ENCODE results near the gene ATAD3C. TPM values are rescaled to one million over a fixed set of nuclear protein-coding genes. Genes with fewer than 3 reads are reported as not detected.
"Not testable (repeated sequence)": the region's sequence is repeated elsewhere in the genome, so short reads cannot be mapped to it uniquely, and the experiment has no call there.

The ATAD3C gene
- total and polyA plus RNA-seq, 2 experiments from 2014 or later = 0.51 TPM; not detected in 1

- no peak overlapping the region for H3K4me2 ChIP-seq (ENCODE audit: unreplicated experiment)
- no peak overlapping the region for H3K4me3 ChIP-seq
- H2AFZ ChIP-seq = no peak overlapping the region
- no peaks in the 10 kb centered on the region for H3K9me3 ChIP-seq (ENCODE audit: low read depth)
- H3F3A ChIP-seq (ENCODE audit: insufficient read depth) = peaks cover 4% of the 10 kb centered on the region
- H3K4me1 ChIP-seq (ENCODE audit: insufficient read depth) = peaks cover 11% of the 10 kb centered on the region
- in situ Hi-C loops (cut with MboI) = no loop called here
- peaks cover 29% of the 10 kb centered on the region for H3K79me2 ChIP-seq (ENCODE audit: insufficient read depth)
- WGBS, 2 experiments (ENCODE audit: low coverage in 1 of 2, low lambda C conversion rate in 2 of 2, missing lambda C conversion rate in 2 of 2) = 96 to 98% methylated on average over 13 of the region's 13 CpGs
- DNase-seq = no peak
- 0 out of 2 replicates have a peak, but pooled peaks cover 3% of the 10 kb centered on the region for H4K20me1 ChIP-seq (ENCODE audit: insufficient read depth)
- H3K36me3 ChIP-seq (ENCODE audit: low read depth) = no peaks in the 10 kb centered on the region
- TF ChIP-seq EZH2phosphoT487 (IDR thresholded peaks at IDR 0.05; ENCODE audit: insufficient read depth, low read depth) = no peak
- no peaks in the 10 kb centered on the region for H3K27me3 ChIP-seq (replicated peaks; ENCODE audit: insufficient read depth)
- no peak overlapping the region for H3K27ac ChIP-seq
- H3K9ac ChIP-seq = no peak overlapping the region
- H3K9me2 ChIP-seq (ENCODE audit: insufficient read depth) = no peaks in the 10 kb centered on the region
Observed at GRCh38 chr1:1411626-1412025, 37.9 kb upstream of the ATAD3C start.

- H3F3A ChIP-seq (ENCODE audit: insufficient read depth); H3K9ac ChIP-seq; H3K4me3 ChIP-seq; H3K27me3 ChIP-seq (replicated peaks; ENCODE audit: insufficient read depth); H3K4me2 ChIP-seq (ENCODE audit: unreplicated experiment); H3K36me3 ChIP-seq (ENCODE audit: low read depth); DNase-seq; H2AFZ ChIP-seq; H4K20me1 ChIP-seq (ENCODE audit: insufficient read depth); H3K9me2 ChIP-seq (ENCODE audit: insufficient read depth); in situ Hi-C loops (cut with MboI); H3K27ac ChIP-seq; H3K9me3 ChIP-seq (ENCODE audit: low read depth): not testable (repeated sequence)
- peaks cover 11% of the 10 kb centered on the region for H3K4me1 ChIP-seq (ENCODE audit: insufficient read depth)
- 29 to 30% methylated on average over 11 of the region's 11 CpGs for WGBS, 2 experiments (ENCODE audit: low coverage in 1 of 2, low lambda C conversion rate in 2 of 2, missing lambda C conversion rate in 2 of 2)
- H3K79me2 ChIP-seq (ENCODE audit: insufficient read depth) = peaks cover 22% of the 10 kb centered on the region
Observed at GRCh38 chr1:1412311-1412902, 37.1 kb upstream of the ATAD3C start.

DNA sequence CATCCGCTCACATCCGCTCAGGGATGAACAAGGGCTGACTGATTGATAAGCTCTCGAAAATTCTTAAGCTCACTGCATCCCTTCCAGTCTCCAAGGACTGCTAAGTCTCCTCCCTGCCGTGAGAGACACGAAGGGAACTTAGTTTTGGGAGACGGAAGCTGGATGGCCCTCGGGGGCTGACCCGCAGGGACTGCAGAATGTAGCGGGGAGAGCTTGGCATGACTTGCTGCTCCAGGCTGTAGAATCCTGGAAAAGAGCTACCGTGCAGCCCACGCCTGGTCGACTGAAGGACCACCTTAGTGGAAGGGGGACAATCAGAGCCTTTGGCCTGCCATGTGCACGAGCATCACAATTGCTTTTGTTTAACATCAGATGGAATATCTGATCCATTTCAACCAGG, 33.7 kb upstream of the ATAD3C start:
- no peak overlapping the region for H3K4me3 ChIP-seq
- no peak overlapping the region for H3K4me2 ChIP-seq (ENCODE audit: unreplicated experiment)
- no peaks in the 10 kb centered on the region for H3F3A ChIP-seq (ENCODE audit: insufficient read depth)
- no peaks in the 10 kb centered on the region for H3K79me2 ChIP-seq (ENCODE audit: insufficient read depth)
- H3K9ac ChIP-seq = no peak overlapping the region
- H3K36me3 ChIP-seq (ENCODE audit: low read depth) = no peaks in the 10 kb centered on the region
- H4K20me1 ChIP-seq (ENCODE audit: insufficient read depth) = no peaks in the 10 kb centered on the region
- no peaks in the 10 kb centered on the region for H3K27me3 ChIP-seq (replicated peaks; ENCODE audit: insufficient read depth)
- H3K9me3 ChIP-seq (ENCODE audit: low read depth) = no peaks in the 10 kb centered on the region
- no peak overlapping the region for H3K27ac ChIP-seq
- no peak for DNase-seq
- in situ Hi-C loops (cut with MboI) = no loop called here
- 78 to 82% methylated on average over 13 of the region's 13 CpGs for WGBS, 2 experiments (ENCODE audit: low coverage in 1 of 2, low lambda C conversion rate in 2 of 2, missing lambda C conversion rate in 2 of 2)
- H2AFZ ChIP-seq = no peak overlapping the region
- TF ChIP-seq EZH2phosphoT487 (IDR thresholded peaks at IDR 0.05; ENCODE audit: insufficient read depth, low read depth) = no peak
- TF ChIP-seq EZH2 (IDR thresholded peaks at IDR 0.05; ENCODE audit: insufficient read depth, poor library complexity, severe bottlenecking) = no peak
- H3K9me2 ChIP-seq (ENCODE audit: insufficient read depth) = no peaks in the 10 kb centered on the region
- H3K4me1 ChIP-seq (ENCODE audit: insufficient read depth) = no peaks in the 10 kb centered on the region

DNA sequence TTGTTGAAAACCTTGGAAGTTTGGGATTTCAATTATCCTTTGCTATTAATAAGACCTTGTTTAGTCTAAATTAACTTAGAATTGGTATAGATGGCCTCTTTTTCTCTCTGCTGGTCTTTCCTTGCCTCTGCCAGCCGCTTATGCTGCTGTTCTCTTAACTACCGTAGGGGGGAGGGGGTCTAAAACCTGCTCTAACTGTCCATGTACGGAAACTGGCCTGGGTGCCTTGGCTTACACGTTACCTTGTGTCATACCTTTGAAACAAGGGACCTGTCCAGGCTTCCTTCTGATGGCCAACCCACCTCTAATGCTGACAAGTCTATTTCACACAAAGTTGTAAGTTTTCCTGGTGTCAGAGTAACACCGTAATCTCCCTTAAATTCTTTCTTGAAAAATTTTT, 32.1 kb upstream of the ATAD3C start:
- H2AFZ ChIP-seq; H3K27me3 ChIP-seq (replicated peaks; ENCODE audit: insufficient read depth); H3F3A ChIP-seq (ENCODE audit: insufficient read depth); H3K36me3 ChIP-seq (ENCODE audit: low read depth); DNase-seq; H3K9me2 ChIP-seq (ENCODE audit: insufficient read depth); in situ Hi-C loops (cut with MboI); H3K4me2 ChIP-seq (ENCODE audit: unreplicated experiment); H3K79me2 ChIP-seq (ENCODE audit: insufficient read depth); H3K9ac ChIP-seq; H3K4me1 ChIP-seq (ENCODE audit: insufficient read depth); H3K27ac ChIP-seq; H3K4me3 ChIP-seq; H4K20me1 ChIP-seq (ENCODE audit: insufficient read depth); H3K9me3 ChIP-seq (ENCODE audit: low read depth): not testable (repeated sequence)
- 70 to 74% methylated on average over 5 of the region's 5 CpGs for WGBS, 2 experiments (ENCODE audit: low coverage in 1 of 2, low lambda C conversion rate in 2 of 2, missing lambda C conversion rate in 2 of 2)

DNA sequence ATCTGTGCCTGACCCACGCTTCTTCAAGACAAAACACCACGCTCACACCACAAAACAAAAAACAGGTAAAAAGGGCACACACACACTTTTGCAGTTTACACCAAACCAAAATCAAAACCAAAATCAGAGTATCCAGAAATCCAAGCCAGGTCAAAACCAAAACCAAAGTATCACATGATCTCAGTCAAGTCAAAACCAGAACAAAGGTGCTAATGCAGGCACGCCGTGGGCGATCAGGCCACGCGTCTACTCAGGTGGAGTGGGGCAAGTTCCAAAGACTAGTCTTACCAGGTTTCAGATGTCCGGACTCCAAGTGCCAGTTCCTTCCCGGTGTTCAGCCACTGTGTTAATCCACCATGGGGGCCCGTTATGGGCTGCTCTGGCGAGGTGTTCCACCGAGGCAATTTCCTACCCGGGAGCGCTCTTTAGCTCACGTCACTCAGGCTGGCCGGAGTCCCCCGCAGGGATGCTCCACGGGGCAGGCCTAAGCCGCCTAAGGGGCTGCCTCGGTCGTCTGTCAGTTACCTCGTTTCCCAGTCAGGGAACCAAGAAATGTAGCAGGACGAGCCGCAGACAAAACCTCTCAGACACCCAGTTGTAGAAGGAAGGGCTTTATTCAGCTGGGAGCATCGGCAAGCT, 31.5 kb upstream of the ATAD3C start:
- H2AFZ ChIP-seq; in situ Hi-C loops (cut with MboI); DNase-seq; H3K4me2 ChIP-seq (ENCODE audit: unreplicated experiment); H3K4me1 ChIP-seq (ENCODE audit: insufficient read depth); H3K4me3 ChIP-seq; H3K27me3 ChIP-seq (replicated peaks; ENCODE audit: insufficient read depth); H3K79me2 ChIP-seq (ENCODE audit: insufficient read depth); H3K36me3 ChIP-seq (ENCODE audit: low read depth); H3F3A ChIP-seq (ENCODE audit: insufficient read depth); H3K9me2 ChIP-seq (ENCODE audit: insufficient read depth); H3K27ac ChIP-seq; H3K9ac ChIP-seq; H3K9me3 ChIP-seq (ENCODE audit: low read depth); H4K20me1 ChIP-seq (ENCODE audit: insufficient read depth): not testable (repeated sequence)
- WGBS, 2 experiments (ENCODE audit: low coverage in 1 of 2, low lambda C conversion rate in 2 of 2, missing lambda C conversion rate in 2 of 2) = 90 to 91% methylated on average over 25 of the region's 25 CpGs

Measured in GM23248 (cell line).